Caki2 (cell line): ENCODE measurements around the gene HUNK. TPM values are rescaled to one million over a fixed set of nuclear protein-coding genes. Genes with fewer than 3 reads are reported as not detected.
A peak's percentile ranks its signal among the peaks of the same experiment; 100 is the strongest.
"Not testable (repeated sequence)": the region's sequence is repeated elsewhere in the genome, so short reads cannot be mapped to it uniquely, and the experiment has no call there.

Experiments
- DNase-seq: peaks from one replicate; pipeline ENCODE4 v3.0.0-alpha.2; 2015; ENCODE audit warnings: low read depth
- in situ Hi-C: cut with HindIII; loops from 2 replicates; pipeline ENCODE4 v1.10.0; 2016; ENCODE audit warnings: low sequenced_read_pairs, low pct_unique_long_range_greater_than_20kb, mixed read lengths
- total RNA-seq: library from RNA; depleted of rRNA; stranded (reverse); fragments of >200 nt; shearing (Covaris generic); gene quantifications from 2 replicates; pipeline ENCODE4 v1.2.3, GENCODE V29; 2014; ENCODE audit warnings: low replicate concordance

Gene HUNK
- total RNA-seq, 1 experiment from 2014 or later: 11.2 TPM

GRCh38 chr21:31865429-31865970, 7.3 kb upstream of the HUNK start:
- no peak for DNase-seq
- in situ Hi-C loops: no loop called here

- in situ Hi-C loops: no loop called here
- DNase-seq: peak; percentile 84
Observed at GRCh38 chr21:31866077-31866511, 6.7 kb upstream of the HUNK start.

GRCh38 chr21:31869750-31870149, 3.1 kb upstream of the HUNK start:
- no peak for DNase-seq
- in situ Hi-C loops: no loop called here

GRCh38 chr21:31870472-31871193, 2.2 kb upstream of the HUNK start:
- in situ Hi-C loops: no loop called here

GRCh38 chr21:31871371-31871770, 1.4 kb upstream of the HUNK start:
- DNase-seq, in situ Hi-C loops: not testable (repeated sequence)

More at GRCh38 chr21:31870472-31871193, 2.2 kb upstream of the HUNK start:
- DNase-seq: no peak

- in situ Hi-C loops: no loop called here
Observed at GRCh38 chr21:31872072-31872451, 758 bp upstream of the HUNK start.

GRCh38 chr21:31873275-31873695, 465 bp downstream of the HUNK start:
- in situ Hi-C loops: no loop called here
- no peak for DNase-seq

More at GRCh38 chr21:31872072-31872451, 758 bp upstream of the HUNK start:
- no peak for DNase-seq

- DNase-seq: peak; percentile 55
- in situ Hi-C loops: no loop called here
Observed at GRCh38 chr21:31873696-31874599, 1.1 kb downstream of the HUNK start.

GRCh38 chr21:31874812-31875212, 2.0 kb downstream of the HUNK start:
- in situ Hi-C loops: no loop called here
- DNase-seq: no peak

- in situ Hi-C loops: no loop called here
- DNase-seq: no peak
Observed at GRCh38 chr21:31875496-31876015, 2.7 kb downstream of the HUNK start.

GRCh38 chr21:31877463-31877957, 4.7 kb downstream of the HUNK start:
- no peak for DNase-seq
- in situ Hi-C loops: no loop called here

- DNase-seq: no peak
- in situ Hi-C loops: no loop called here
Observed at GRCh38 chr21:31878831-31879230, 6.0 kb downstream of the HUNK start.

GRCh38 chr21:31879241-31879650, 6.4 kb downstream of the HUNK start:
- in situ Hi-C loops: no loop called here
- DNase-seq: no peak

GRCh38 chr21:31879911-31880310, 7.1 kb downstream of the HUNK start:
- DNase-seq: no peak
- in situ Hi-C loops: no loop called here

GRCh38 chr21:31880816-31881215, 8.0 kb downstream of the HUNK start:
- in situ Hi-C loops: no loop called here
- DNase-seq: no peak

GRCh38 chr21:31882711-31883110, 9.9 kb downstream of the HUNK start:
- in situ Hi-C loops: no loop called here
- DNase-seq: no peak

- DNase-seq: no peak
- in situ Hi-C loops: no loop called here
Observed at GRCh38 chr21:31885146-31885545, 12.3 kb downstream of the HUNK start.

GRCh38 chr21:31886915-31887314, 14.1 kb downstream of the HUNK start:
- DNase-seq: no peak
- in situ Hi-C loops: no loop called here
